RWPE2 (cell line): ENCODE data around the gene LTBR.

Source experiments
- ATAC-seq: fragments of 200-7000 bp; cut with Tn5 transposase; 3 replicates; pipeline ENCODE4 v1.9.1; 2021; ENCODE audit warnings: low read depth
- DNase-seq: peaks from one replicate; pipeline ENCODE4 v3.0.0-alpha.2; 2020; ENCODE audit warnings: low spot score
- H3K27ac ChIP-seq: fragments of 450-650 bp; 2 replicates; pipeline ENCODE4 v1.5.1; 2017; ENCODE audit warnings: mild to moderate bottlenecking; ENCODE audit not compliant: poor library complexity, severe bottlenecking
- H3K27me3 ChIP-seq: fragments of 250-450 bp; sonication (Bioruptor Pico); 2 replicates; pipeline ENCODE4 v1.5.1; 2021; ENCODE audit warnings: mild to moderate bottlenecking, moderate library complexity; ENCODE audit not compliant: insufficient read depth, poor library complexity, severe bottlenecking
- H3K36me3 ChIP-seq: fragments of 250-450 bp; sonication (Bioruptor Pico); 2 replicates; pipeline ENCODE4 v1.5.1; 2020; ENCODE audit warnings: low read depth, mild to moderate bottlenecking, moderate library complexity
- H3K4me1 ChIP-seq: fragments of 250-450 bp; sonication (Bioruptor Pico); 2 replicates; pipeline ENCODE4 v1.5.1; 2021; ENCODE audit warnings: mild to moderate bottlenecking, moderate library complexity; ENCODE audit not compliant: insufficient read depth, poor library complexity, severe bottlenecking
- H3K4me3 ChIP-seq: fragments of 250-450 bp; sonication (Bioruptor Pico); 2 replicates; pipeline ENCODE4 v1.5.1; 2021; ENCODE audit warnings: mild to moderate bottlenecking, moderate library complexity; ENCODE audit not compliant: severe bottlenecking
- H3K9me3 ChIP-seq: fragments of 250-450 bp; sonication (Bioruptor Pico); 2 replicates; pipeline ENCODE4 v1.5.1; 2021; ENCODE audit warnings: mild to moderate bottlenecking, moderate library complexity; ENCODE audit not compliant: severe bottlenecking
- CTCF ChIP-seq: fragments of 450-650 bp; IDR thresholded peaks from one replicate; pipeline ENCODE4 v1.5.1; 2017; ENCODE audit warnings: mild to moderate bottlenecking, moderate library complexity; ENCODE audit not compliant: poor library complexity, severe bottlenecking

The LTBR gene

GRCh38 chr12:6386038-6386437, 2.1 kb downstream of the LTBR start:
- Histone ChIP-seq H3K27ac (peak overlapping the region; percentile 91), H3K4me1 (peaks cover 14% of the 10 kb centered on the region), H3K27me3 (no peaks in the 10 kb centered on the region), H3K4me3 (no peak overlapping the region), H3K9me3 (no peaks in the 10 kb centered on the region), H3K36me3 (peaks cover 62% of the 10 kb centered on the region)
- DNase-seq (no peak), ATAC-seq (no peak)
- no peak for TF ChIP-seq CTCF

- Histone ChIP-seq H3K4me1 (peaks cover 14% of the 10 kb centered on the region), H3K9me3 (no peaks in the 10 kb centered on the region), H3K27ac (peak overlapping the region; percentile 91), H3K36me3 (peaks cover 67% of the 10 kb centered on the region), H3K4me3 (no peak overlapping the region), H3K27me3 (no peaks in the 10 kb centered on the region)
- TF ChIP-seq CTCF = no peak
- no peak for ATAC-seq
- no peak for DNase-seq
Measured at GRCh38 chr12:6386491-6386890, 2.5 kb downstream of the LTBR start.

GRCh38 chr12:6387541-6387940, 3.6 kb downstream of the LTBR start:
- DNase-seq = no peak

GRCh38 chr12:6390084-6390799, 6.3 kb downstream of the LTBR start:
- no peak for TF ChIP-seq CTCF
- H3K27ac ChIP-seq = no peak overlapping the region
- no peak overlapping the region for H3K4me3 ChIP-seq
- peaks cover 81% of the 10 kb centered on the region for H3K36me3 ChIP-seq
- H3K9me3 ChIP-seq = no peaks in the 10 kb centered on the region
- peaks cover 16% of the 10 kb centered on the region for H3K4me1 ChIP-seq
- no peaks in the 10 kb centered on the region for H3K27me3 ChIP-seq
- ATAC-seq (no peak), DNase-seq (no peak)

More at GRCh38 chr12:6387541-6387940, 3.6 kb downstream of the LTBR start:
- TF ChIP-seq CTCF = no peak
- H3K36me3 ChIP-seq = peaks cover 77% of the 10 kb centered on the region
- no peak overlapping the region for H3K4me3 ChIP-seq
- H3K9me3 ChIP-seq = no peaks in the 10 kb centered on the region
- H3K4me1 ChIP-seq = peaks cover 18% of the 10 kb centered on the region
- ATAC-seq = no peak
- no peaks in the 10 kb centered on the region for H3K27me3 ChIP-seq
- H3K27ac ChIP-seq = no peak overlapping the region

- H3K9me3 ChIP-seq = no peaks in the 10 kb centered on the region
- DNase-seq = no peak
- H3K27me3 ChIP-seq = no peaks in the 10 kb centered on the region
- H3K4me1 ChIP-seq = peaks cover 14% of the 10 kb centered on the region
- H3K4me3 ChIP-seq = no peak overlapping the region
- peaks cover 80% of the 10 kb centered on the region for H3K36me3 ChIP-seq
- ATAC-seq = no peak
- no peak overlapping the region for H3K27ac ChIP-seq
- TF ChIP-seq CTCF = no peak
Measured at GRCh38 chr12:6391013-6391412, 7.1 kb downstream of the LTBR start.
